Tibial nerve (tissue), 3 donors: ENCODE results near the gene ZKSCAN4.

ENCODE experiments used
- POLR2A ChIP-seq, 2 donors: fragments of 450-650 bp; IDR thresholded peaks; one replicate each; pipeline ENCODE4 v1.6.1; 2017; ENCODE audit warnings: antibody characterized with exemption in 2 of 2, mild to moderate bottlenecking in 2 of 2, moderate library complexity in 2 of 2
- TF ChIP-seq, protein P1 (sequence below), 5 experiments: fragments of 200-600 bp in 3 of 5; fragments of 450-650 bp in 2 of 5; sonication (generic) in 3 of 5; IDR thresholded peaks; one replicate each; pipeline ENCODE4 v1.5.1; 2016 to 2019; ENCODE audit warnings: antibody characterized with exemption in 5 of 5, mild to moderate bottlenecking in 3 of 5, moderate library complexity in 2 of 5

GRCh38 chr6:28291573-28291972 lies 39.5 kb upstream of the ZKSCAN4 start:
- TF ChIP-seq, protein P1, sequence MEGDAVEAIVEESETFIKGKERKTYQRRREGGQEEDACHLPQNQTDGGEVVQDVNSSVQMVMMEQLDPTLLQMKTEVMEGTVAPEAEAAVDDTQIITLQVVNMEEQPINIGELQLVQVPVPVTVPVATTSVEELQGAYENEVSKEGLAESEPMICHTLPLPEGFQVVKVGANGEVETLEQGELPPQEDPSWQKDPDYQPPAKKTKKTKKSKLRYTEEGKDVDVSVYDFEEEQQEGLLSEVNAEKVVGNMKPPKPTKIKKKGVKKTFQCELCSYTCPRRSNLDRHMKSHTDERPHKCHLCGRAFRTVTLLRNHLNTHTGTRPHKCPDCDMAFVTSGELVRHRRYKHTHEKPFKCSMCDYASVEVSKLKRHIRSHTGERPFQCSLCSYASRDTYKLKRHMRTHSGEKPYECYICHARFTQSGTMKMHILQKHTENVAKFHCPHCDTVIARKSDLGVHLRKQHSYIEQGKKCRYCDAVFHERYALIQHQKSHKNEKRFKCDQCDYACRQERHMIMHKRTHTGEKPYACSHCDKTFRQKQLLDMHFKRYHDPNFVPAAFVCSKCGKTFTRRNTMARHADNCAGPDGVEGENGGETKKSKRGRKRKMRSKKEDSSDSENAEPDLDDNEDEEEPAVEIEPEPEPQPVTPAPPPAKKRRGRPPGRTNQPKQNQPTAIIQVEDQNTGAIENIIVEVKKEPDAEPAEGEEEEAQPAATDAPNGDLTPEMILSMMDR (IDR thresholded peaks at IDR 0.05), result no peak
- TF ChIP-seq POLR2A (IDR thresholded peaks at IDR 0.05), result no peak
